ENCODE measurements around the gene USF2. TPM values are rescaled to one million over a fixed set of nuclear protein-coding genes. Genes with fewer than 3 reads are reported as not detected.

USF2 gene
- total RNA-seq, 1 experiment from 2014 or later: 129 TPM

- no peak for DNase-seq (ENCODE audit: low read depth)
Observed at GRCh38 chr19:35314031-35314430, 45.3 kb downstream of the USF2 start.

- no peak for DNase-seq (ENCODE audit: low read depth)
Observed at GRCh38 chr19:35314858-35315470, 46.2 kb downstream of the USF2 start.

- DNase-seq (ENCODE audit: low read depth): no peak
Observed at GRCh38 chr19:35315883-35316282, 47.1 kb downstream of the USF2 start.

- DNase-seq (ENCODE audit: low read depth): no peak
Observed at GRCh38 chr19:35316560-35316959, 47.8 kb downstream of the USF2 start.

- no peak for DNase-seq (ENCODE audit: low read depth)
Observed at GRCh38 chr19:35317464-35318043, 48.8 kb downstream of the USF2 start.

- DNase-seq (ENCODE audit: low read depth): peak; percentile 100
Observed at GRCh38 chr19:35318679-35319448, 50.1 kb downstream of the USF2 start.

GRCh38 chr19:35320065-35320713 lies 51.4 kb downstream of the USF2 start:
- DNase-seq (ENCODE audit: low read depth): no peak

GRCh38 chr19:35321291-35321690 lies 52.5 kb downstream of the USF2 start:
- no peak for DNase-seq (ENCODE audit: low read depth)

- DNase-seq (ENCODE audit: low read depth): no peak
Observed at GRCh38 chr19:35322014-35322413, 53.3 kb downstream of the USF2 start.

- DNase-seq (ENCODE audit: low read depth): no peak
Observed at GRCh38 chr19:35327642-35328041, 58.9 kb downstream of the USF2 start.

GRCh38 chr19:35328851-35329285 lies 60.1 kb downstream of the USF2 start, which contains the start of gene CD22:
Gene CD22, plus strand, starts transcription at chr19:35329187. Its CDS starts 2,854 bp downstream, at chr19:35332041.
- no peak for DNase-seq (ENCODE audit: low read depth)

GRCh38 chr19:35329323-35329722 lies 60.6 kb downstream of the USF2 start:
- DNase-seq (ENCODE audit: low read depth): no peak

Other genes with a start within 250 kb of the USF2 start
- gene SCN1B, start 238.5 kb upstream of the USF2 start, total RNA-seq (2014; rRNA removed; shearing (Covaris generic)): 9.3 and 13.5 TPM in 2 replicates
- gene HPN, start 227.2 kb upstream of the USF2 start, total RNA-seq (2014; rRNA removed; shearing (Covaris generic)): not detected in 2 replicates
- gene FXYD3, start 153.1 kb upstream of the USF2 start, total RNA-seq (2014; rRNA removed; shearing (Covaris generic)): not detected in 2 replicates
- not detected in 2 replicates for gene LGI4, start 133.9 kb upstream of the USF2 start, total RNA-seq (2014; rRNA removed; shearing (Covaris generic))
- gene FXYD1, start 130.1 kb upstream of the USF2 start, total RNA-seq (2014; rRNA removed; shearing (Covaris generic)): not detected in 2 replicates
- 0.66 and 1.7 TPM in 2 replicates for gene FXYD7, start 125.7 kb upstream of the USF2 start, total RNA-seq (2014; rRNA removed; shearing (Covaris generic))
- 255 and 385 TPM in 2 replicates for gene FXYD5, start 114.2 kb upstream of the USF2 start, total RNA-seq (2014; rRNA removed; shearing (Covaris generic))
- gene FAM187B, start 40.2 kb upstream of the USF2 start, total RNA-seq (2014; rRNA removed; shearing (Covaris generic)): not detected in 2 replicates
- 0.23 and 1.3 TPM in 2 replicates for gene LSR, start 20.0 kb upstream of the USF2 start, total RNA-seq (2014; rRNA removed; shearing (Covaris generic))
- gene HAMP, start 13.6 kb downstream of the USF2 start, total RNA-seq (2014; rRNA removed; shearing (Covaris generic)): not detected in 2 replicates
- not detected in 2 replicates for gene MAG, start 23.2 kb downstream of the USF2 start, total RNA-seq (2014; rRNA removed; shearing (Covaris generic))
- gene CD22, start 60.2 kb downstream of the USF2 start, total RNA-seq (2014; rRNA removed; shearing (Covaris generic)): 23.2 and 27.6 TPM in 2 replicates
- 0.06 TPM in 1 of 2 replicates, not detected in the other for gene FFAR1, start 78.9 kb downstream of the USF2 start, total RNA-seq (2014; rRNA removed; shearing (Covaris generic))
- gene FFAR3, start 89.5 kb downstream of the USF2 start, total RNA-seq (2014; rRNA removed; shearing (Covaris generic)): 0.11 TPM in 1 of 2 replicates, not detected in the other
- not detected in 2 replicates for gene GPR42, start 102.1 kb downstream of the USF2 start, total RNA-seq (2014; rRNA removed; shearing (Covaris generic))
- not detected in 2 replicates for gene FFAR2, start 179.3 kb downstream of the USF2 start, total RNA-seq (2014; rRNA removed; shearing (Covaris generic))
- not detected in 2 replicates for gene KRTDAP, start 221.5 kb downstream of the USF2 start, total RNA-seq (2014; rRNA removed; shearing (Covaris generic))
- 34.4 and 53.0 TPM in 2 replicates for gene DMKN, start 244.7 kb downstream of the USF2 start, total RNA-seq (2014; rRNA removed; shearing (Covaris generic))

Data from HT1080 (cell line).